ENCODE measurements around the gene RNF112.

Gene RNF112

DNA sequence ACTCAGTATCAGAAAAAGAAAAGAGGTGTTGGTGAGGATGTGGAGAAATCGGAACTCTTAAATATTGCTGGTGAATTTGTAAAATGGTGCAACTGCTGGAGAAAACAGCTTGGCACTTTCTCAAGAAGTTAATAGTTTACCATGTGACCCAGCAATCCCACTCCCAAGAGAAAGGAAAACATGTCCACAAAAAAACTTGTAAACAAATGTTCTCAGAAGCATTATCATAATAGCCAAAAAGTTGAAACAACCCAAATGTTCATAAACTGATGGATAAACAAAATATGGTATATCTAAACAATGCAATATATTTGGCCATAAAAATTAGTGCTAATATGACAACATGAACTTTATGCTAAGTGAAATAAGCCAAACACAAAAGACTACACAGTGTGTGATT, 35.3 kb upstream of the RNF112 start:
- DNase-seq, result no peak

DNA sequence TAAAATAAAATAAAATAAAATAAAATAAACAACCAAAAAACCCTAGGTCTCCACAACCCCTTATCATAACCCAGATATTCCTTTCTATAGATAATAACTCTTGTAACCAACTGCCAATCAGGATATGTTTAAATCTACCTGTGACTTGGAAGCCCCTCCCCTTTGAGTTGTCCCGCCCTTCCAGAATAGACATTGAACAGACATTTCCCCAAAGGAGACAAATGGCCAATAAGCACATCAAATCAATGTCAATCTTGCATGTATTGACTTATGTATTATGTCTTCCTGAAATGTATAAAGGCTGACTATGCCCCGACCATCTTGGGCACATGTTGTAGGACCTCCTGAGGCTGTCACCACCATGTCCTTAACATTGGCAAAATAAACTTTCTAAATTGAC, 34.2 kb upstream of the RNF112 start:
- no peak for DNase-seq

DNA sequence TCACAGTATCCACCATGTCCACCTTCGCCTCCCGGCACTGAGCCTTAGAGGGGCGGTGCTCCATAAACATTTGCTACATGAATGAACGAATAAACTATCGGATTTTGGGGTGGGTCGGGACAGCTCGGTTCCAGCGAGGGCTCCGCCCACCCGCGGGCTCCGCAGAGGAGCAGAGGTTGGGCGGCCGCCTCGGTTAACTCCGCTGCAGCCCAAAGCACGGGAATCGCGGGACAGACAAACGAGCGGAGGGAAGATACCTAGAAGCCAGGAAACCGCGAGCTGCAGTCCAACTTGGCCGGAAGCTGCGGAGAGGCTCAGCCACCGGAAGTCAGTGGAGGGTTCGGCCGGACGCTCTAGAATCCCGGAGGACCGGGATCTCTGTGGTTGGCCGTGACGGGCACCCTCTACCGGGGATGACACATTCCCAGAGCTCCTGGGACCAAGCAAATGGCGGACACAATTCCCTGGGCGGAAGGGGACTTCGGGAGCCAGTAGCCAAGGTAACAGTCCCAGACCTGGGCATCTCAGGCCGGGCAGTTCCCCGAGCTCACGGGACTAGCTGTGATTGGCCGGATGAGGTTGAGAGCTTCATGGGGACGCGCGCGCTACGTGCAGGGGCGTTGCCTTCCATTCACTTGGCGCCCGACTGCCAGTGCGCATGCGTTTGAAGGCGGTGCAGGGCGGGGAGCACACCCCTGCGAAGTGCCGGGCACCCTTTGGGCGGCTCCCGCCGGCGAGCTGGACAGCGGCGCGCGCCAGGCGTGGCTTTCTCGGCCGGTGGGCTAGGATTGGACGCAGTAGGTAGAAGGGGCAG, 33.2 kb upstream of the RNF112 start:
- DNase-seq, result peak; percentile 90

DNA sequence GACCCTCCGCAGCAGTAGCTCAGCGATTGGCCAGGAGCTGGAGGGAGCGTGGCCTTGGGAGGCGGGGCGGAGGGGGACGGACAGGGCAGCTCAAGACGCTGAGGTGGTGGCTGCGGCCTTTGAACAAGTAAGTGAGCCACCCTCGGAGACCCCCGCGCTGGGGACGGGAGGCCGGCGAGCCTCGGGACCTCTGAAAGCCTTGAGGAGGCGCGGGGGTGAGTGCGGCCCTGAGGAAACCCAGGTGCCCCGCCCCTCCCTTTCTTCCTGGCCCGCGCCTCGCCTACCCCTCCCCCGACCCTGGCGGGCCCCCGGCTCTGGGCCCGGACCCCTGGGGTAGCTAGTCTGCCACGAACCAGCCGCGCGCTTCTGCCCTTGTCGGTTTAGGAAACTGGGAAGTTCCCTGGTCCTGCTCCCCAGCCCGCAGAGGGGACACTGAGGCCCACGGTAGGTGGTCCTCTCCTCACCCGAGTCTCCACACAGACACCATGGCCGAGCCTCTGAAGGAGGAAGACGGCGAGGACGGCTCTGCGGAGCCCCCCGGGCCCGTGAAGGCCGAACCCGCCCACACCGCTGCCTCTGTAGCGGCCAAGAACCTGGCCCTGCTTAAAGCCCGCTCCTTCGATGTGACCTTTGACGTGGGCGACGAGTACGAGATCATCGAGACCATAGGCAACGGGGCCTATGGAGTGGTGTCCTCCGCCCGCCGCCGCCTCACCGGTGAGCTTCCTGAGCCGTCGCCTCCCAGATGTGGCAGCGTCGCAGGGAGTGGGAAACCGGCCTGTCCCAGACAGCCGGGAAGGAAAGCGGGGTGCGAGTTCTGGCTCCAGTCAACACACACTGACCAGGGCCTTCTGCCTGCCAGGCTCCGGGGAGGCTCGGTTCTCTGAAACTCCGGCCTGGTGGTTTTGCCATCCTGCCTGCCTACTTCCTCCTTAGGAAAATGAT, 32.3 kb upstream of the RNF112 start, which contains the start of gene MAPK7:
TSS of gene MAPK7 (plus strand) at position 83 of the 945 bp plus-strand sequence. CDS start at position 486, 403 bp downstream.
- DNase-seq, result no peak

DNA sequence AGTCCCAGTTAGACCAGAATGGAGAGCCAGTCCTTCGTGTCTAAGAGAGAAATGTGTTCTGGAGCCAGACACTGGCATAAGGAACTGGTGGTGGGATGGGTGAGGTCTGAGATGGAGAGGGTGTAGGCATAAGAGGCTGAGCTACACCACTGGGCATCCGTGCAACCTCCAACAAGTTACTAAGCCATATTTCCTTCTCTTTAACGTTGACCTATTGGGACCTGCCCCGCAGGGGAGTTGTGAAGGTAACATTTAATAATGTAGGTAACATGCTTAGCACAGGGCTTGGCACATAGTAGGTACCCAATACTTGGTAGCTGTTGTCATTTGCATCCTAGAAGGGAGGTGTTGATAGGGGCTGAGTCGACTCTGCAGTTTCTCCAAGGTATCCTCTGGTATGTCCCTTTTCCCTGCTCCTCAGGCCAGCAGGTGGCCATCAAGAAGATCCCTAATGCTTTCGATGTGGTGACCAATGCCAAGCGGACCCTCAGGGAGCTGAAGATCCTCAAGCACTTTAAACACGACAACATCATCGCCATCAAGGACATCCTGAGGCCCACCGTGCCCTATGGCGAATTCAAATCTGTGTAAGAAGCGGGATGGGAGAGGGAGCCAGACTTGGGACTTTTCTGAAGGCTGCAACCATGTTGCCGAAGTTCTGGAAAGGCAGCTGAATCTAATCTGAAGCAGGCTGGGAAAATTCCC, 31.5 kb upstream of the RNF112 start:
- DNase-seq, result no peak

DNA sequence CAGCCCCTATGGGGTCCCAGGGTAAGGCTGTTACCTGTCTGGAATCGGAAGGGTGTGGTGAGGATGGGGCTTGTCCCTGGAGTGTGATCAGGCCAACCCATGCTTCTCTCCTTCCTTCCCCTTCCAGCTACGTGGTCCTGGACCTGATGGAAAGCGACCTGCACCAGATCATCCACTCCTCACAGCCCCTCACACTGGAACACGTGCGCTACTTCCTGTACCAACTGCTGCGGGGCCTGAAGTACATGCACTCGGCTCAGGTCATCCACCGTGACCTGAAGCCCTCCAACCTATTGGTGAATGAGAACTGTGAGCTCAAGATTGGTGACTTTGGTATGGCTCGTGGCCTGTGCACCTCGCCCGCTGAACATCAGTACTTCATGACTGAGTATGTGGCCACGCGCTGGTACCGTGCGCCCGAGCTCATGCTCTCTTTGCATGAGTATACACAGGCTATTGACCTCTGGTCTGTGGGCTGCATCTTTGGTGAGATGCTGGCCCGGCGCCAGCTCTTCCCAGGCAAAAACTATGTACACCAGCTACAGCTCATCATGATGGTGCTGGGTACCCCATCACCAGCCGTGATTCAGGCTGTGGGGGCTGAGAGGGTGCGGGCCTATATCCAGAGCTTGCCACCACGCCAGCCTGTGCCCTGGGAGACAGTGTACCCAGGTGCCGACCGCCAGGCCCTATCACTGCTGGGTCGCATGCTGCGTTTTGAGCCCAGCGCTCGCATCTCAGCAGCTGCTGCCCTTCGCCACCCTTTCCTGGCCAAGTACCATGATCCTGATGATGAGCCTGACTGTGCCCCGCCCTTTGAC, 30.3 kb upstream of the RNF112 start:
- DNase-seq, result no peak

DNA sequence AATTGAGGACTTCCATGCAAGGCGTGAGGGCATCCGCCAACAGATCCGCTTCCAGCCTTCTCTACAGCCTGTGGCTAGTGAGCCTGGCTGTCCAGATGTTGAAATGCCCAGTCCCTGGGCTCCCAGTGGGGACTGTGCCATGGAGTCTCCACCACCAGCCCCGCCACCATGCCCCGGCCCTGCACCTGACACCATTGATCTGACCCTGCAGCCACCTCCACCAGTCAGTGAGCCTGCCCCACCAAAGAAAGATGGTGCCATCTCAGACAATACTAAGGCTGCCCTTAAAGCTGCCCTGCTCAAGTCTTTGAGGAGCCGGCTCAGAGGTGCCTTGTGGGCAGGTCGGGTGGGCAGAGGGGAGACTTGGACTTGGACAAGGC, 29.7 kb upstream of the RNF112 start:
- no peak for DNase-seq

DNA sequence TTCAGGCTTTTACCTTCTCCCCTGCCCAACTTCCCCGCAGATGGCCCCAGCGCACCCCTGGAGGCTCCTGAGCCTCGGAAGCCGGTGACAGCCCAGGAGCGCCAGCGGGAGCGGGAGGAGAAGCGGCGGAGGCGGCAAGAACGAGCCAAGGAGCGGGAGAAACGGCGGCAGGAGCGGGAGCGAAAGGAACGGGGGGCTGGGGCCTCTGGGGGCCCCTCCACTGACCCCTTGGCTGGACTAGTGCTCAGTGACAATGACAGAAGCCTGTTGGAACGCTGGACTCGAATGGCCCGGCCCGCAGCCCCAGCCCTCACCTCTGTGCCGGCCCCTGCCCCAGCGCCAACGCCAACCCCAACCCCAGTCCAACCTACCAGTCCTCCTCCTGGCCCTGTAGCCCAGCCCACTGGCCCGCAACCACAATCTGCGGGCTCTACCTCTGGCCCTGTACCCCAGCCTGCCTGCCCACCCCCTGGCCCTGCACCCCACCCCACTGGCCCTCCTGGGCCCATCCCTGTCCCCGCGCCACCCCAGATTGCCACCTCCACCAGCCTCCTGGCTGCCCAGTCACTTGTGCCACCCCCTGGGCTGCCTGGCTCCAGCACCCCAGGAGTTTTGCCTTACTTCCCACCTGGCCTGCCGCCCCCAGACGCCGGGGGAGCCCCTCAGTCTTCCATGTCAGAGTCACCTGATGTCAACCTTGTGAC, 29.1 kb upstream of the RNF112 start:
- DNase-seq, result no peak

DNA sequence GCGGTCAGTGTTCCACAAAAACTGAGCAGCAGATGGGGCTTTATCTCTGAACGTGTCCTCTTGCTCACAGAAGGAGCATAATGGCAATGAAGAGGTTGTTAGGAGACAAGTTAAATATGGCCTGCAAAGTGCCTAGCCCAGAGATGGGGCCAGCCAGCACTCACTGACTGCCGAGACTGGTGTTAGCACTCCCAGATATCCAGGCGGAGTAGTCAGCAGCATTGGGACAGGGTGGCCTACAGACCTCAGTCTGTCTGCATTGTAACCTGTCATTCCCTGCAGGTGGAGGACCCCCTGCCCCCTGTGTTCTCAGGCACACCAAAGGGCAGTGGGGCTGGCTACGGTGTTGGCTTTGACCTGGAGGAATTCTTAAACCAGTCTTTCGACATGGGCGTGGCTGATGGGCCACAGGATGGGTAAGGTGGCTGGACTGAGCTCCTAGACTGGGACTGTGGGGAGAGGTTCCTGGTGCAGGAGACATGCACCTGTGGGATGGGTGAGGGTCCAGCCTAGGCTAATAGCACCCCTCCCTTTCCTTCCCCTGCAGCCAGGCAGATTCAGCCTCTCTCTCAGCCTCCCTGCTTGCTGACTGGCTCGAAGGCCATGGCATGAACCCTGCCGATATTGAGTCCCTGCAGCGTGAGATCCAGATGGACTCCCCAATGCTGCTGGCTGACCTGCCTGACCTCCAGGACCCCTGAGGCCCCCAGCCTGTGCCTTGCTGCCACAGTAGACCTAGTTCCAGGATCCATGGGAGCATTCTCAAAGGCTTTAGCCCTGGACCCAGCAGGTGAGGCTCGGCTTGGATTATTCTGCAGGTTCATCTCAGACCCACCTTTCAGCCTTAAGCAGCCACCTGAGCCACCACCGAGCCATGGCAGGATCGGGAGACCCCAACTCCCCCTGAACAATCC, 28.2 kb upstream of the RNF112 start:
- DNase-seq, result no peak

DNA sequence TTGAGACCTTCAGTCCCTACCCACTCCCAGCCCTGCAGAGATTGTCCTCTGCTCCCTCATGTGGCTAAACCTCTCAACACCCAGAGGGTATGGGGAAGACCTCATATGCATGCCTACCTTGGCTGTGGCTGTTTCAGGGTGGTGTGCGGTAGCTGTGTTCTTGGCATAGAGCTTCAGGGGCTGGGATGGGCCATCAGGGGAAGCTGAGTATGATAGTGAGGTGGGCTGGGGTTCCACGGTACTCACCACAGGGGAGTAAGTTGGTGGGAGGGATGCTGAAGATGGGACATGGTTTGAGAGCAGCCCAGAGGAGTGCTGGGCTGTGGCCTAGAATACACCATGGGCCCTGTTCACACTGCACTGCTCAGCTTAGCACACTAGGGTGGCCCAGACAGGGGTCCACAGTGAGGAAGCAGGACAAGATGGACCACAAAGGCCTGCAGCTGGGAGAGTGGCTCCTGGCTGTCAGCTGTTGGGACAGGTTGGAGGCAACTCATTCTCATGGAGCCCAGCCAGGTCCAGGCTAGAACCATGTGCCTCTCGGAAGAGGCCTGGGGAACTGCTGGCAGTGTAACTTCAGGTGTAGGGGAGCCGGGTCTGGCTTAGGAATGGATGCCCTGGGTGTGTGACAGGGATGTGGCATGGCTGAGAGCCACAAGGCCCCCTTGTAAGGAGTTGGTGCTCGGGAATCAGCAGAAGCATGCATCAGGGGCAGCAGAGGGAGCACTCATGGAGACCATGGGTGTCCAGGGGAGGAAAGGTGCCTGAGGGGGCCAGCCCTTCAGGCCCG, 27.2 kb upstream of the RNF112 start:
- DNase-seq, result no peak

DNA sequence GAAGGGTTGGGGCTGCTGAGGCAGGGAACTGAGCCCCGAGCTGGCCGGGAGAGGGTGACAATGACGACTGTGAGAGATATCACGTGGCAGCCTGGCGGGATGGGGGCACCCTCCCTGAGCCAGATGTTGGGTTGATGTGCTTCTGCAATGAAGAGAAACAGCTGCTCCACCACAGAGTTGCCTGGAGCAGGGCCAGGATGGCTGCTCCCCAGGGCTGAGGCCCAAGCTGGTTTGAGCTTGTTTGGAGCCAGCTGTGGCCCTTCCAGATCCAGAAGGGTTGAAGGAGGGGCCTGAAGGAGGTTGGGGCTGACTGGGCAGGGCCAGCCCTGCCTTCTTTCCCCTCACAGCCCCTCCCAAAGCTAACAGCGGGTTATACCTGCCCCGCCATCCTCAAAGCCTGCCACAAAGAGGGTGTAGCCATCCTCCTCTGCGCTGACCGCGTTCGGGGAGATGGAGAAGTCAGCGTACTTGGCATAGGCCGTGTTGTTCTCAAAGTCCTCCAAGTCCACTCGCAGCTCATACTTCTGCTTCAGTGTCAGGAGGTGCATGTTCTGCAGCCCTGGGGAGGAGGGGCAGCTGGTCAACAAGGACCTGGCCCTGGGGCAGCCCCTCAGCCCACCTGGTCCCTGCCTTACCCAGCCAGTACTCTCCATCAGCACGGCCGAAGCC, 26.2 kb upstream of the RNF112 start:
- no peak for DNase-seq

DNA sequence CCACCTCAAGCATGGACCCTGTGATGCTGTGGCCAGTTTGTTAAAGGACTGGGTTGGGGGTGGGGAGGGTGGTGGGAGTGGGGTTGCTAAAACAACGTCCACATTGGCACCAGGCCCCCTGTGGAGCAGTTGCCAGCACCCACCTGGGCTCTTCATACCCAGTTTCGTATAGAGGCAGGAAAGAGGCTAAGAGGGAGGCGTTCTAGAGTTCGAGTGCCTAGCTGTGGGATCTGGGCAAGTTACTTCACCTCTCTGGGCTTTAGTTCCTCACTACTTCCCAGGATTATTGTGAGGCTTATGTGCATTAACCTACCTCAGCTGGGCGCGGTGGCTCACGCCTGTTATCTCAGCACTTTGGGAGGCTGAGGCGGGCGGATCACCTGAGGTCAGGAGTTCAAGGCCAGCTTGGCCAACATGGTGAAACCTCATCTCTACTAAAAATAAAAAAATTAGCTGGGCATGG, 25.5 kb upstream of the RNF112 start:
- no peak for DNase-seq

DNA sequence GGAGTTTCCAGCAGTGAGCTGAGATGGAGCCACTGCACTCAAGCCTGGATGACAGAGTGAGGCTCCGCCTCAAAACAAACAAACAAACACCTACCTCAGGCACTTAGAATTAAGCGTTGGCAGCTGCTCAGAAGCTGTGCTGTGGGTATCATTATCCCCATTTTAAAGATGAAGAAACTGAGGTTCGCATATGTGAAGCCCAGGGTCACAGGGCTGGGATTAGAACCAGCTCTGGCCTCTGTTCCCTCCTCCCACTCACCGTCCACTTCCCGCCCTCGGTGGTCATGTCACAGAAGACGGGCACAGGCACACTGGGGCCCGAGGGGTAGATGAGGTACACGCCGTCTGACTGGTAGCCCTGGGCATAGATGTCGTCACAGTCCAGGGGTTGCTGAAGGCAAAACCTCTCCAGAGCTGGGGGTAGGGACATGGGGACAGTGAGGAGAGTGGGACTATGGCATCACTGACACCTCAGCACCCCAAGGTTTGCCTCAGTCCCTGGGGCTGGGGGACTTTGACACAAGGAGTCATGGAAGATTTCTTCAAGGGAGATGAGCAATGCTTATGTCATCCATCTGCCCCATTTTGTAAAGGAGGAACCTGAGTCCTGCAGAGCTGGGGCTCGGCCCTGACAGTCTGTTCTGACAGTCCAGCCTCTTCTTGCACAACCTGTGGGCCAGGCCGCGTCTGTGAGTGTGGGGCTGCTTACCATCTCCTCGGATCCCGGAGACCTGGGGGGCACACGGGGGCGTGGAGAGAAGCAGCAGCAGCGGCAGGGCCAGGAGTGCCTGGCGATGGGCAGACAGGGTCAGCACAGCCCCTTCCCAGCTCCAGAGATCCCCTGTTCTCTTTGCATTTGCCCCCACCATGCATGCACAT, 24.7 kb upstream of the RNF112 start:
- no peak for DNase-seq

DNA sequence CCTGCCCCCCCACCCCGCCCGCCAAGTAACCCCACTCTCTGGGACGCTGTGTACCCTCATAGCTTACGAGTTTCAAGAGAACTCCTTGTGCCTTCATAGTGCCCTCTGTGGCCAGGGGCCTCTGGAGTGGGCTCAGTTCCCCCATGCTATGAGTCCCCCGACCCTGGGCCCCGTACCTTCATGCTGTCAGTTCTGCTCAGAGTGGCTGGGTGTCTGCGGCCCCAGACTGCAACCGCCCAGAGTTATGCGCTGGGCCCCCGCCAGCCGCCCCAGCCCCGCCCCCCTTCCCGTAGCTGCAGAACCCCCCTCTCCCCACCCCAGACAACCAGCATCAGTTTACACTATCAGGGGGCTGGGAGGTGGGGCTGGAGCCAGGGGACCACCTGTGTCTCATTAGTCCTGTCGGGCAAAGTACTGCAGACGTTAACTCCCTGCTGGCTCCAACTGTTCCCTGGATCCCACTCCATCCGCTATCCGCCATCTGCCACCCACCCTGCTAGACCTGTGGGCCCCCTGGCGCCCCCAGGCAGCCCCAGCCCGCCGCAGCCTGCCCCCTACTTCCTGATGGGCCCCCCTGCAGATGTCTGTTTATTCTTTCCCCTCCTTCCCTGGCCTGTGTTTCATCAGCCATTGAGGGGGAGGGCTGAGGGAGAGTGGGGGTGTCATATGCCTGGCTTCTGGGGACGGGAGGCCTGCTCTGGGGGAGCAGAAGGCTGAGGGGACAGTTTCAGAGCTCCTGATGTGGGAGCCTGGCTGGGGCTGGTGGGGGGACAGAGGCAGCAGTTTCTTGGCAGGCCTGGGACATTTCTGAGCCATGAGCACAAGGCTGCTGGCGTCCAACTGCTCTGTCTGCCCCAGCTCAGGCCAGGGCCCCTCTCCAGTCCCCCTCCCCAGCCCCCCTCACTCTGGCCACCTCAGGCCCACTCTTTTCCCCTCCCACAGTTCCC, 23.8 kb upstream of the RNF112 start, which contains the start of gene MFAP4:
TSS of gene MFAP4 (minus strand) at position 217 of the 947 bp plus-strand sequence. CDS start at position 182, 35 bp downstream.
- no peak for DNase-seq

DNA sequence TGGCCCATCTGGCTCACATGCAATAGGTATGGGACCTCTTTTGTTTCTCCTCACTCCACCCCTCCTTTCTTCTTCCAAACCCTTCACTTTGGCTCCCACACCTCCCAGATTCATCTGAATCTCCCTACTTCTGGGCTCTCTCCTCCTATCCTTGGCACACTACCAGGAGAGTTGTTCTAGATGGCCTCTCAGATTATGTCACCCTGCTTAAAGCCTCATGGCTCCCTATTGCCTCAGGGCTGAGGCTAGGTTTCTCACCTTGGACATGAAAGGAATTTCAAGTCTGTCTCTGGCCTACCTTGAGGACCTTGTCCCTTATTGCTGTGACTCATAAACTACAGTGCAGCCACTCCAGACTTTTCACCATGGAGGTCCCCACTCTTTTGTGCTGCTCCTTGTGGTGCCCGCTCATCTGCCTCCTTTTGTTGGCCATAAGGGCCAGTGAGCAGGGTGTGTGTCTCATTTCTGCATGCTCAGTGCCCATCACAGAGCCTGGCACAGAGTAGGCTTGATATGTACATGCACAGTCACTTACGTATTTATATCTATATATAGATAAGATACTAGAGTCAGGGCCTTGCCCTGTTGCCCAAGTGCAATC, 23.0 kb upstream of the RNF112 start:
- DNase-seq, result no peak

Measured in stimulated activated CD4-positive, alpha-beta T cell treated with anti-CD3 and anti-CD28 coated beads, Interleukin-4, amount 100 ng/mL, for 4 hours (primary cell).